Glomerular visceral epithelial cell (primary cell): Measurements from ENCODE around the gene LRCH4.
A peak's percentile ranks its signal among the peaks of the same experiment; 100 is the strongest.
"Not testable (repeated sequence)": the region's sequence is repeated elsewhere in the genome, so short reads cannot be mapped to it uniquely, and the experiment has no call there.

Experiments
- DNase-seq: peaks from one replicate; pipeline ENCODE4 v3.0.0-alpha.2; 2016; ENCODE audit errors: extremely low spot score

LRCH4 gene

DNA sequence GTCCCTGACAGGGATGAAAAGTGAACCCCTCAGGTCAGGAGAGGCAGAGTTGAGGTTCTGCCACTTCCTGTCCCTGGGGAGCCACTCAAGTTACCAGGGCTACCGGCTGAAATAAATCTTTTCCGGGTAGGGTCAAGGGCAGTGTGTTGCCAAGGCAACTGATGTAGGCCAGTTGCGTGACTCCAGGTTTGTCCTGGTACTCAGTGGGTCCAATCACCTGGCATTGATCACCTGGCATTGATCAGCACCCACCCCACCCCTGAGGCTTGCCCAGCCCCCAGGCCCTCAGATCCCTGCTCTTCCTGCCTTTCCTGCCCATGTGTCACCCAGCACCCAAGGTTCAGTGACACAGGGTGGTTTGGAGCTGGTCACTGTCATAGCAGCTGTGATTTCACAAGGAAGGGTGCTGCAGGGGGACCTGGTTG, 18.2 kb downstream of the LRCH4 start:
- DNase-seq: no peak

DNA sequence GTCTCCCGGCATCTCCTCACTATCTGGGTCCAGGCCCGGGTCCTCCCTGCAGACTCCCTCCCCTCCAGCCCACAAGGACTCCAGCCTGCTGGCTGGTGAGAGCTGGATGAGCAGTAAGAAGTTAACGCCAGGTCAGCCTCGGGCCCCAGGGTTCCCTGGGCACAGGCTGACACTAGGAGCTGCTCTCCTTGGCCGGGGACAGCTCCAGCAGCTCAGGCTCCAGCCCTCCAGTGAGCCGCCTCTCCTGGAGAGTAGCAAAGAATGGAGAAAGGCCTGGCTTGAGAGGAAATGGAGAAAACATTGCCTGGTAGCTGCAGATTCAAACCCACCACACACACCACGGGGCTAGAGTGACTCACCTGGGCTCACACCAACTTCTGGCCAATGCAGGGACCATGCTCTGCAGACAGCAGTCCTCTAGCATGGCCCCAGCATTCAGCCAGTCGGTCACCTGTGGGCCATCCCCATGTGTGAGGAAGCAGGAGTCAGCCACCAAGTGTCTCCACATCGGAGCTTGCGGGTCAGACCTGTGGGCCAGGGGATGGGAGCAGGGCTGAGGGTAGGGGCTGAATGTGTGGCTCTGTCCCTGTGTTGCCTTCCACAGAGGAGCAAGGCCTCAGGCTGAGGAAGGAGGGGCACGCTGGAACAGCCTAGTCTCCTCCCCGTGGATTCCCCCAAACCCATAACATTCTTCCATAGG, 18.7 kb downstream of the LRCH4 start:
- DNase-seq: no peak

DNA sequence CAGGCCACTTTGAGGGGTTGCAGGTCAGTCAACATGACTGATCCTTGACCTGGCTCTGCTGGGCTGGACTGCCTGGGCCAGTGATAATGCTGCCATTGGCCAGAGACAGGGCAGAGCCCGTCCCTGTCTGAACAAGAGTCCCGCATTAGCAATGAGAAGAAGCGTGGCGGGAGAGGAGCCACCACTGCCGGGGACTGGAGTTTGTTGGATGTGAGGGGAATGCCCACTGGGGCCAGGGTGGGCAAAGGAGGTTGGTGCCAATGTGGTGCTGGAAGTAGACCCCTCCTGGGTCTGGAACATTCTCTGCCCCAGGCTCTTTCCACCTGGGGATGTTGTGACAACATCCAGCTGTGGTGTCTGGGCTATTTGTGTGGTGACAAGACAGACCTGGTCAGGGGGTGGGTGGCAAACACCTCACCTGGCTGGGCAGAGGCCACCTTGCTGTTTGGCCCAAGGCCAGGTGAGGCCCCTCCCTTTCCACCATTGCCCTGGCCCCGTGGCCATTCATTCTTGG, 19.9 kb downstream of the LRCH4 start:
- no peak for DNase-seq

DNA sequence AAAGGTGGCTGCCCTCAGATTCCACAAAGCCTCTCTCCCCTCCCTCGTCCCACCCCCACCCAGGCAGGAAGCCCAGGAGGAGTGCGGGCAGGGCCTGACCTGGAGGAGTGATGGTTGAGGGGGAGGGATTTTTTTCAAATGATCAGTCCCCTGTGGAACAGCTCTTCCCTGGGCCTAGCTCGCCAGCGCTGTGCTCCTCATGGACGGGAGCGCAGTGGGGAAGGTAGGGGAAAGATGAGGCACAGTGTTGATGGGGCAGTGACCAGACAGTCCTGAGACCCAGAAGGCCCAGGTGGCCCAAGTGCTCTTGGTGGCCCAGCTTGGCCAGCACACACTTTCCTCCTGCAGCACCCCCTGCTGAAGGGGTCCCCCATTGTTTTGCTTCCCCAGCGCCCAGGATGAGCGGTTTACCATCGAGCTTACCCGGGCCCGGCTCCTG, 20.8 kb downstream of the LRCH4 start:
- DNase-seq: no peak

DNA sequence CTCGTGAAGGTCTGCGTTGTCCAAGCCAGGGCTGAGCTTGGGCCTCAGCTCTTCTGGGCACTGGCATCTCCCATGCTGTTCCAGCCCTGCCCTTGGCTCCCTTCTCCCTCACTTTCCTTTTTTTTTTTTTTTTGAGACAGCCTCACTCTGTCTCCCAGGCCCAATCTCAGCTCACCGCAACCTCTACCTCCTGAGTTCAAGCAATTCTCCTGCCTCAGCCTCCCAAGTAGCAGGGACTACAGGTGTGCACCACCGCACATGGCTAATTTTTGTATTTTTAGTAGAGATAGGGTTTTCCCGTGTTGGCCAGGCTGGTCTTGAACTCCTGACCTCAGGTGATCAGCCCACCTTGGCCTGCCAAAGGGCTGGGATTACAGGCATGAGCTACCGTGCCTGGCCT, 21.5 kb downstream of the LRCH4 start:
- DNase-seq: not testable (repeated sequence)

DNA sequence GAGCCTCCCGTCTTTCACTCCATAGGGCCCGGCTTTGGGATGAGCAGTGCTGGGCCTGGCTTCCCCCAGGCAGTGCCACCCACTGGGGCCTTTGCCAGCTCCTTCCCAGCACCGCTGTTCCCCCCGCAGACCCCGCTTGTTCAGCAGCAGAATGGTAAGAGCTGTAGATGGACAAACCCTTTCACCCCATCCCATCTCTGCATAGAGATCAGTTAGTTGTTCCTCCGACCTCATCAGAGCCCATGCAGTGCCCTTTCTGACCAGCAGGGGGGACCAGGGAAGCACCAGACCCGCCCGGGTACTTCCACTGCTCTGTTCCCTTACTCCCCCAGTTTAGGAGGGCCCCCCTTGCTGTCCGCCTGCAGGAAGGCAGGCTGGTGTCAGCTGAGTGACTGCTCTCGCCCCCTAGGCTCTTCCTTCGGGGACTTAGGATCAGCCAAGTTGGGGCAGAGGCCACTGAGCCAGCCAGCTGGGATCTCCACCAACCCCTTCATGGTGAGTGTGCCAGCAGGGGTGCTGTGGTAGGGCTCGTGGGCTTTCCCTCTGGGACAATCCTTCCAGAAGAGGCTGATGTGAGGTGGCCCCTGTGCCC, 22.0 kb downstream of the LRCH4 start:
- DNase-seq: peak; percentile 57

DNA sequence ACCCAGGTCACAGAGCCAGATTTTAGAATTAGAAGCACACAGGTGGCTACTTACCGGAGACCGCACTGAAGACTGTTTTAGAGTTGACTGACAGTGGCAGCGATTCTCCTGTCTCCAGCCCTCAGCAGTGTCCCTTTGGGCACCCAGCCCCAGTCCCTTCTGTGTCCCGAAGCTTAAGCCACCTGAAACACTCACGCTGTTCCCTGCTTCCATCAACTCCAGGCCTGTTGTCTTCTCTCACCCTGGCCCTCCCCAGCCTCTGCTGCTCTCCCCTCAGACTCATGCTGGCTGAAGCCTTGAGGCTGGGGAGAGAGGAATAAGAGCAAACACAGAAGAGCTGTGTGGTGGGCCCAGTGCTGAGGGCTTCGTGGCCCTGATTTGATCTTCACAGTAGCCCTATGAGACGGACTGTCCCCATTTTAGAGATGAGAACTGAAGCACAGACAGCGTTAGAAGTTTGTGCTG, 22.8 kb downstream of the LRCH4 start:
- no peak for DNase-seq

DNA sequence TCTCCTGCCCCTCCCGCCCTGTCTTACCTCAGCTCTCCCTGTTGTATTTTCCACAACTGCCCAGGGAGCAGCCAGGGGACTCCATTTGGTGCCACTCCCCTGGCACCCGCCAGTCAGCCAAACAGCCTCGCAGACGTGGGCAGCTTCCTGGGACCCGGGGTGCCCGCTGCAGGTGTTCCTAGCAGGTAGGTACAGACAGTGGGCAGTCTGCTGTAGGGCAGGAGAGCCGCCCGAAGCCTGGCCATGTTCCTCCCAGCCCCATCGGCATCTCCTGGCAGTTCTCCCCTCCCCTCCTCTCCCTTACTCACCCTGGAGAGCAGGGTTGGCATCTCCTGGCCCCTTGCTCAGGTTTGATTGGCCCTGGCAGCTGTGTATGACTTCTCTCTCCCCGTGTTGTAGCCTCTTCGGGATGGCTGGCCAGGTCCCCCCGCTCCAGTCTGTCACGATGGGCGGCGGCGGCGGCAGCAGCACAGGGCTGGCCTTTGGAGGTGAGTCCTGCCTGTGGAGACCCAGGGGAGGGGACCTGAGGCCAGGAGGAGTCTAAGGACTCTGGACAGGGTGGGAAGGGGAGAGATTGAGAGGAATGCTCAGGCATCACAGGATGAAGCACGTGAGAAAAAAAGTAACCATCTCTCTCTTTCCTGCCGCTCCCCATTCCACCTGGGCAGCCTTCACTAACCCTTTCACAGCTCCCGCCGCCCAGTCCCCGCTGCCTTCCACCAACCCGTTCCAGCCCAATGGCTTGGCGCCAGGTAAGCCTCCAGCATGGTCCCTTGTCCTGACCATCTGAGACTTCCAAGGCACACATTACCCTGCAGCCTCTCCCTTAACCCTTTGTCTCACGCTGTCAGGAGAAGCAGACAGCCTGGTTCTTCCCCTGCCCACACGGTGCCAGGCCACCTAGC, 23.5 kb downstream of the LRCH4 start:
- DNase-seq: no peak

DNA sequence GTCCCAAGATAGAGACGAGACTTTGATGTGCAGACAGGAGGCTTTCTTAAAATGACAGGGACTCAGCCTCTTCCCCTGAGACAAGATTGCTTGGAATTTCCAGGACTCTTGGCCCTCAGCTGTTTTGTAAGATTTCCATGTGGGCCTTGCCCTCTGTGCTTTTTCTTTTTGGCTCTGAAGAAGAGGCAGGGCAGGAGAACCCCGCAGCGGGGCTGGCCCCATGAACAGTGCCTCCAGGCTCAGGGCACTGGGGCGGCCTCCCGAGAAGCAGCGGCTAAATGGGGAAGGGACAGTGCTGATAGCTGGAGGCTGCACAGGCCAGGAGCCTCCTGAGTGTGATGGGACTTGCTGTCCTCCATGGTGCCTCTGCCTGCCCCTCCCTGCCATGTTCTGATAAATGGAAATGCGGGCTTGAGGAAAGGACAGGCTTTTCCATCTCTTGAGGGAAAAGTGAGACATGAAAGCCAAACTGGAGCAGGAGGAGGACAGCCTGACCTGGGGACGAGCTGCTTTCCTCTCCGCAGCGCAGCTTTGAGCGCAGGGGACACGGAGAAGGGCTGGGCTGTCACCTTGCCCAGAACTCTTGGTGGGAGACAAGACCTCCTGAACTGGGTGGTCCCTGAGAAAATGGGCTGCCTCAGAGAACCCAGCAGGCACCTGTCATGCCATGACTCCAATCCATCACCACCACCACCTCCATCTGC, 24.3 kb downstream of the LRCH4 start:
- no peak for DNase-seq

DNA sequence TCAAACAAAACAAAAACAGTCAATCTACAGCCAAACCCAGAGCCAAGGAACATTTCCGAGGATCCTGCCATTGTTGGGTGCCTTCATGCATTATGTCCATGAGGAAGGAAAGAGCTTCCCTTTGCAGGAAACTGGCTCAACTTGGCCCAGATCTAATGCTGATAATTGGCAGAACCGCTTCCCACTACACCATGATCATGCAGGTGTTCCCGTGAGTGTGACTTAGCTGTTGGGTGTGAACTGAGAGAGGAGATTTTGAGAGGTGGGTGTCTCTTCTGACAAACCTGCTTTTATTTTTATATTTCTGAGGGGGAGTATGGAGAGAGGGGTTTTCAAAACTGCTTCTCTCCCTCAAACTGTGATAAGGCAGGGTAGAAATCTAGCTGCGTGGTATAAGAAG, 26.8 kb downstream of the LRCH4 start:
- no peak for DNase-seq

DNA sequence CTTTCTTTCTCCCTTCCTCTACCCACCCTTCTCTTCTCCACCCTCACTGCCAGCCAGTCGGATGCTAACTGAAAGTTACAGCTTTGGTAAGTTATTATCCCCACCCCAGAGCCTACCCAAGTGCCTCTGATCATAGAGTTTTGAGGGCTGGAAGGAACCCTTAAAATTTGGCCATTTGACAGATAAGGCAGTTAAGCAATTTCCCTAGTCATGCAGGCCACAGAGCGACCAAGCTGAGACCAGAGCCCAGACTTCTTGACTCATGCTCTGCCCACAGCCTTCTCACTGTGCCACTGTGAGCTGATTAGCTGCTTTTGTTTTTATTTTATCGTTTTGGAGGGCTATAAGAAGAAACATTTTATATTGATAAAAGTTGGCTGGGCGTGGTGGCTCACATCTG, 29.4 kb downstream of the LRCH4 start:
- no peak for DNase-seq

DNA sequence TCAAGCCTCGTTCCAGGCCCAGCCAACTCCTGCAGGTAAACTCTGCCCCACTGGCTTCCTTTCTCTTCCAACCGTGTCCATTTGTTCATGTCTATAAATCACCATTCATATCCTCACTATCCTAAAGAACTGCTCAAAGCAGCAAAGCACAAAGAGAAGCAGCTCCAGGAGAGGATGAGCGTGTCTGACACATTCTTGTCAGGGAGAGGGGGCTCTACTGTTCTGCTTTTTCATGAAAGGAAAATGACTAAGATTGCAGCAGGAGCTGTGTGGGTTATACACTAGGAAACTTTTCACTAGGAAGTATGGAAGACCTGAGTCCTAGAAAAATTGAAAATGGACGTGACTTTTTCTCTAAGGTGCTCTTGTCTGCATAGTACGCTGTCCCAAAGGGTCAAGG, 30.2 kb downstream of the LRCH4 start:
- no peak for DNase-seq

DNA sequence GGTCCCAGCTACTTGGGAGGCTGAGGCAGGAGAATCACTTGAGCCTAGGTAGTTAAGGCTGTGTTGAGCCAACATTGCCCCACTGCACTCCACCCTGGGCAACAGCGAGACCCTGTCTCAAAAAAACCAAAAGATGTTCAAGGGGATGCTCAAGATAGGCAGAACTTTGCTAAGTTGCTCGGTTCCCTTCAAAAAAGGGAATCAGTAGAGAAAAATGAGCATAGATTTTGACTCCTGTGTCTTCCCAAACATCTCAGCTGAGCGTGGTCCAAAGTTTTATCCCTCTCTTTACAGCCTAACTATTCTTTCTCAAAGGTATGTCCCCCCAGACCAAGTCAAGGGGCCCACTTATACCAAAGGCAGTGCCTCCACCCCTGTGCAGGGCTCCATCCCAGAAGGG, 32.9 kb downstream of the LRCH4 start:
- DNase-seq: no peak

DNA sequence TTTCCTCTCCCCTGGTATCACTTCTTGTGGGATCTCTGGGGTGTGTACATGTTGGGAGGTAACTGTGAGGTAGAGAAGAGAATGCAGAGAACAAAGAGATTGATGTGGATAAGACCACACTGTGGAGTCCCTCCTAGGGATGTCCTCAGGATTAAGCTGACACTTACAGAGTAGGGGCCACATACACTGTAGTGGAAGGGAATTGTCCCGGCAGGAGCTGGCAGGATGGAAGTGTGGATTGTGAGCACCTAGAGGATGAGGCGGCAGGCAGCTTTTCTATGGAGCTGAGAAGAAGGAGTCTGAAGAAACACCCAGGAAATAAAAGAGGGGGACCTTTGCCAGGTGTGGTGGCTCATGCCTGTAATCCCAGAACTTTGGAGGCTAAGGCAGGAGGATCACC, 33.4 kb downstream of the LRCH4 start:
- DNase-seq: no peak

DNA sequence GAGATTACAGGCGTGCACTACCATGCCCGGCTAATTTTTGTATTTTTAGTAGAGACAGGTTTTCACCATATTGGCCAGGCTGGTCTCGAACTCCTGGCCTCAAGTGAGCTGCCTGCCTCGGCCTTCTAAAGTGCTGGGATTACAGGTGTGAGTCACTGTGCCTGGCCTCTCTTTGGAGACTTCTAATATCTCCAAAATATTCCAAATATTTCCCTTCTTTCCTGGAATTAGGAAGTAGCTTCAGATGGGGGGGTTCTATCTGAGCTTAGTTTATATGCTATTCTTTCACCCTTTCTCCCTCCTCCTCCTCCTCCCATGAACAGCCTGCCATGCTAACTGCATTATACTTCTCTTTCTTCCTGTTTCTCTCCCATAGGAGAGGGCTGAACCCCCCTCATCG, 37.5 kb downstream of the LRCH4 start:
- DNase-seq: not testable (repeated sequence)

DNA sequence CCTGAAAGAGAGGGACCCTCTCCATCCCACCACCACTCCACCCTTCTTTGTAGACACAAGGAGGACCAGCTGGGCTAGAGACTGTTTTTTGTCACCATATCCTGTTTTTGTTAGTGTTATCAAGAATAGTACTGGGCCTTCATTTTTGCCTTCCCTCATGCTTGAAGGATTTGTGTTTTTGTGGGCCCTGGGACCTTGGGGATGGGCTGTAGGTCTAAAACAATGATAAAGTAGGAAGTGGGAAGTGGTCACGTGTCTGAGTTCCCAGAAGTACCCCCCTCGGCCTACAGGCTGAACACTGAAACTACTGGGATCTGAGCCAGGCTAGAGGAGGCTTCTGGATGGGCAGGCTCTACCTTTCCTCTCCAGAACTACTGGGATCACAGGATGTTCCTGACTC, 38.1 kb downstream of the LRCH4 start:
- no peak for DNase-seq

DNA sequence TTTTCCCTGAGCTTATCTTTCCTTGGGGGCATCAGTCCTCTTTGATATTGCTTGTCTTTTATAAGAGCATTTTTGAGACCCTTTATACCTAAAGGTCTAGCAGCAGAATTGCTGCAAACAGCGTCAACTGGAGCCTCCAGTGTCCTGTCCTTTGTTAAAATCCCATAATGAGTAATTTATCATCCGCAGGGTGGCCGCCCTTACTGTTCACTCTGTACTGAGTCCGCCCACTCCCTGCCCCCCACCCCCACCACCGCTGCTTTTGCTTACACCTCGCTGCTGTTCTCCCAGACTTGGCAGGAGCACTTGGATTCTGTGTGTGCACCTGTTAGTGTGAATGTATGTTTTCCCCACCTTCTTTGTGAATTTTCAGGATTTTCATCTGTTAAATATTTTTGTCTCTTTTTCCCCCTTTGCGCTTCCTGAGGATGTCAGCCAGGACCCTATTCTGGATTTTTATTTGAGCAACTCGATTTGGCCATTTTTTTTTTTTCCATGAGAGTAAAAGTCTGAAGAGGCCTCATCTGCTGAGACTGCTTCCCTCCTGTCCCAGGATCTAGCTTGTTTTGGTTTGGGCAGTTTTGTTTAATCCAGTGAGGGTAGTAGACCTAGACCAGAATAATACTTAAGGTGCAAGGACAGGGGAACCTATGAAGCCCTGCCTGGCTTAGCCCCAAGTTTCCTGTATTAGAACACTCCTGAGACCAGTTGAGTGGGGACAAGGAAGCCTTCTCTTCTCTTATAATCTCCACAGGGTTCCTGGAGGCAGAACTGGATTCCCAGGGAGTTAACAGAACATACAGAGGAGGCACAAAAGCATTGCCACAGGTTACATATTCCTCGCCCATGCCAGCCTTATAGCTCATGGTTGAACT, 38.8 kb downstream of the LRCH4 start:
- DNase-seq: no peak

DNA sequence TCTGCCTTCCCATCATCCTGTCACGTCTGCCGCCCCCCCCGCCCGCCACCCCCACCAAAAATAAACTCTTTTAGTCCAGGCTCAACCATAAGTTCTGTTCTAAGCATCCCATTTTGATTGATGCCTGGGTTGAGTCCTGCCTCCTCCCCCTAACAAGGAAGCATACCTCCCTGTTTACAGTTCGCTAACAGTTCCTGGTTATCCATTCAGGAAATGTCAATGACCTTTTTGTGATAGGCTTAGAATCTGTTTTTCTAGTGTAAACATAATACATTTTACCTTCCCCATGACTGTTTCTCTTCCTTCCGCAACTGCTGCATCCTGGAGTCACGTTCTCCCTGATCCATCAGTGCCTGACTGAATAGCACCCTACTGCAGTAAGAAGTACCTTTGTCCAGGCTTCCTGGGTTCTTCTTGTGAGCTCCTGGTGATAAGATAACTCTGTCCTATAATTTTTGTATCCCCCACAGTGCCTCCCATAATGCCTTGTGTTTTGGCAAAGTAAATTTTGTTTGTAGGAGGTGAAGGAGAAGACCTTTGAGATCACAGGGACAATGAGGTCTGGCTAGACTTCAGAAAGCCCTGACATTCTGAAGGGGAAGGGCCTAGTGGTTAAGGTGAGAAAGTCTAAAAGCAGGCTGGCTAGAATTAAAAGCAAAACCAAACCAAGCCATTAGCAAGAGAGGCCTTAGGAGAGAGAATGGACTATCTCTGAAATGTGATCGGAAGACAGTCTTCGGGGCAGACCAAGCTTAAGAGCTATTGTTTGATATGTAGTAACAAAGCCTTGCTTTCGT, 39.6 kb downstream of the LRCH4 start:
- no peak for DNase-seq

DNA sequence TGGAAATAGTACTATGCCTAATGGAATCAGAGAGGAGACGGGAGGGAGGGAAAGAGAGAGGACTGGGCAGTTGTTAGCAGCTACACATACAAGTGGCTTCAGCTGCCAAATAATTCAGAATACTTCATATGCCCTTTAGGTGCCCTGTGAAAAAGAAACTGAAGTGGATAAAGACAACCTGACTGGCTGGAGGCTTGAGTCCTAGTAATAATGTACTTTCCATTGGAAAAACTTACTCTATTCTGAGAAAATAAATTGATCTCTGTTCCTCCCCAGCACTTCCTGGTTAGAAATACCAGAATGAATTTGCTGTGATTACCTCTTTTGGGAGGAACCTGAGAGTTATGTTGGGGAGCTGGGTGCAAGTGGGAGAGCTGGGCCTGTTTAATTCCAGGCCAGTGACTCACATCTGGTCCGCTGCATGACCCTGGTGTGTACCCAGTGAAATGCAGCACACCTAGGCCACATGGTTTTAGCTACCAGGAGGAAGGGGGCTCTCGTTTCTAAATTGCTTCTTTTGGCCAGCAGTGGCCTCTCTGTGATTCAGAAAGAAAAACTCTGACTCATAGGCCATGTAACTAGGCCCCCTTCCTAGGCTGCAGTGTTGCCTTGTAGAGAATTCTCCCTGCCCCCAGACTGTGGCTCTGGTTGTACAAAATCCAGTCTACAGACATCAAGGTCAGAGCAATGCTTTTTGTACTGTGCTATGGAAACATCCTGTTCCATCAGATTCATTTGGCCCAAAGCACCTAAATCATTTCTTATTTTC, 40.4 kb downstream of the LRCH4 start:
- peak; percentile 81 for DNase-seq
